Measurements from ENCODE around the gene VSIG10.

VSIG10 gene

DNA sequence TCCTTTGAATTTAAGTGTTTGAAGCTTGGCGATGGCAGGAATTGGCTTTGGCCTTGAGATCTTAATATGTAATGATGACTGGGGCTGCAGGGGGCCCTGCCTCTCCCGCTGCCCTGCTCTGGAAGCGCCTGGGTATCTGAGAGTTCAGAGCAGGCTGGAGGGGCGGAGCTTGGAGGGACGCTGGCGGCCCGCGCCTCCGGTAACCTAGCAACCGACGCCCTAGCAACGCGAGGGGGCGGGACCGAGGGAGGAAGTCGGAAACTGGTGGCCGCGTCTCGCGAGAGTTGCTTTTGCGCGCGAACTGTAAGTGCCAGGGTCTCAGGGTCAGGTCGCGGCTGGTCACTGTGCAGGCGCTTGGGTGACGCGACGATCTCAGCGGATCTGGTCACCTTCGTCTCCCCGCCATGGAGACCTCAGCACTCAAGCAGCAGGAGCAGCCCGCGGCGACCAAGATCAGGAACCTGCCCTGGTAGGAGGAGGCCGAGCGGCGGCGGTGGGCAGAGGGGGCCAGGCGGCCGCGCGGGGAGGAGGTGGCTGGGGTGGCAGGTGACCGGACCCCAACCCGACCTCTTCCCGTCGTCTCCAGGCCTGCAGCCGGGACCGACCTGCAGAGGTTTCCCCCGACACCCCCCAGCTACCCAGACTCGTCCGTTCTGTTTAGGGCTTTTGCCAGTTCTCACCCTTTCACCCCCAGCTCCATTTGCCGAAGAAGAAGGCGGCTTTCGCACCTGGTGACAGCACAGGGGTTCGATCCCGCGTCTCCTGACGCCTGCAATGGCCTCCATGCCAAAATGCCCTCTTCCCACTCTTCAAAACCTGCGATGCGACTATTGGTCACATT is 87.2 kb downstream of the VSIG10 start, which contains the start of gene RFC5:
Gene RFC5, plus strand, starts transcription at position 280 of the 841 bp plus-strand sequence. Its CDS starts 125 bp downstream, at position 405.
- Histone ChIP-seq H3K36me3 (replicated peaks; ENCODE audit: insufficient read depth, low read length) (no peaks in the 10 kb centered on the region), H3K9me2 (replicated peaks; ENCODE audit: insufficient read depth, low read length) (no peaks in the 10 kb centered on the region), H4K20me1 (ENCODE audit: insufficient read depth, low read length) (no peaks in the 10 kb centered on the region), H3K27ac (ENCODE audit: low read length) (peak within 1 kb of the TSS; percentile 29; the same call in 1 of the 2 replicates), H3K9ac (ENCODE audit: low read length) (peak within 1 kb of the TSS; percentile 81), H3K4me2 (ENCODE audit: low read depth, low read length) (peak within 1 kb of the TSS; percentile 69), H3K79me2 (ENCODE audit: low read length) (peaks cover 18% of the 10 kb centered on the region), H3F3A (ENCODE audit: insufficient read depth, low read length) (no peaks in the 10 kb centered on the region), H3K4me1 (ENCODE audit: low read length) (no peaks in the 10 kb centered on the region), H3K4me3 (ENCODE audit: low read length) (peak within 1 kb of the TSS; percentile 82), H2AFZ (ENCODE audit: low read length) (peak within 1 kb of the TSS; percentile 70), H3K9me3 (replicated peaks; ENCODE audit: insufficient read depth, low read length) (no peaks in the 10 kb centered on the region), H3K27me3 (replicated peaks; ENCODE audit: insufficient read depth, low read length) (no peaks in the 10 kb centered on the region)
- DNase-seq: peak; percentile 94
- TF ChIP-seq, protein P1, sequence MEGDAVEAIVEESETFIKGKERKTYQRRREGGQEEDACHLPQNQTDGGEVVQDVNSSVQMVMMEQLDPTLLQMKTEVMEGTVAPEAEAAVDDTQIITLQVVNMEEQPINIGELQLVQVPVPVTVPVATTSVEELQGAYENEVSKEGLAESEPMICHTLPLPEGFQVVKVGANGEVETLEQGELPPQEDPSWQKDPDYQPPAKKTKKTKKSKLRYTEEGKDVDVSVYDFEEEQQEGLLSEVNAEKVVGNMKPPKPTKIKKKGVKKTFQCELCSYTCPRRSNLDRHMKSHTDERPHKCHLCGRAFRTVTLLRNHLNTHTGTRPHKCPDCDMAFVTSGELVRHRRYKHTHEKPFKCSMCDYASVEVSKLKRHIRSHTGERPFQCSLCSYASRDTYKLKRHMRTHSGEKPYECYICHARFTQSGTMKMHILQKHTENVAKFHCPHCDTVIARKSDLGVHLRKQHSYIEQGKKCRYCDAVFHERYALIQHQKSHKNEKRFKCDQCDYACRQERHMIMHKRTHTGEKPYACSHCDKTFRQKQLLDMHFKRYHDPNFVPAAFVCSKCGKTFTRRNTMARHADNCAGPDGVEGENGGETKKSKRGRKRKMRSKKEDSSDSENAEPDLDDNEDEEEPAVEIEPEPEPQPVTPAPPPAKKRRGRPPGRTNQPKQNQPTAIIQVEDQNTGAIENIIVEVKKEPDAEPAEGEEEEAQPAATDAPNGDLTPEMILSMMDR (IDR thresholded peaks at IDR 0.05; ENCODE audit: low read length): no peak
- TF ChIP-seq EZH2 (optimal IDR thresholded peaks at IDR 0.05; ENCODE audit: low read depth, low read length) (no peak), EZH2phosphoT487 (IDR thresholded peaks at IDR 0.05; ENCODE audit: low read length) (no peak)

DNA sequence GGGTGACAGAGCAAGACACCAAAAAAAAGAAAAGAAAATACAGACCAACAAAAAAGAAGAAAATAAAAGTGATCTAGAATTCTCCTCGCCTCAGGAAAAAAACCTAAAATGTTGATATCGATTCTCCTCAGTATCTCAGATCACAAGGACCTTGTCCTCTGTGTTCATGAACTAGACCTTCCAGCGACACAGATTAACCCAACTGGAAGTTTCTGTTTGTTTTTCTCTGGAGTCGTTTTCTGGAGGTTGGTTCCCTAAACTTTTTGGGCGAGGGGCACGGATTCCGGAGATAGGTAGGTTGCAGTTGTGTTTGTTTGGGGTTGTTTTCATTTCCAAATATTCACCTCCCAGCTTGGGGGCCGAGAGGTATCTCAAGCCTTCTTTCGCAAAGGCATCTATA is 87.9 kb downstream of the VSIG10 start:
- peaks cover 18% of the 10 kb centered on the region for H3K79me2 ChIP-seq (ENCODE audit: low read length)
- no peak overlapping the region for H3K27ac ChIP-seq (ENCODE audit: low read length)
- no peak for DNase-seq
- no peaks in the 10 kb centered on the region for H3F3A ChIP-seq (ENCODE audit: insufficient read depth, low read length)
- H3K27me3 ChIP-seq (replicated peaks; ENCODE audit: insufficient read depth, low read length): no peaks in the 10 kb centered on the region
- TF ChIP-seq, protein P1 (IDR thresholded peaks at IDR 0.05; ENCODE audit: low read length): no peak
- TF ChIP-seq EZH2 (optimal IDR thresholded peaks at IDR 0.05; ENCODE audit: low read depth, low read length) (no peak), EZH2phosphoT487 (IDR thresholded peaks at IDR 0.05; ENCODE audit: low read length) (no peak)
- H3K36me3 ChIP-seq (replicated peaks; ENCODE audit: insufficient read depth, low read length): no peaks in the 10 kb centered on the region
- no peaks in the 10 kb centered on the region for H3K9me3 ChIP-seq (replicated peaks; ENCODE audit: insufficient read depth, low read length)
- no peaks in the 10 kb centered on the region for H3K9me2 ChIP-seq (replicated peaks; ENCODE audit: insufficient read depth, low read length)
- H4K20me1 ChIP-seq (ENCODE audit: insufficient read depth, low read length): no peaks in the 10 kb centered on the region
- H2AFZ ChIP-seq (ENCODE audit: low read length): peak overlapping the region; percentile 61
- peak overlapping the region; percentile 82; the same call in 1 of the 2 replicates for H3K4me3 ChIP-seq (ENCODE audit: low read length)
- peak overlapping the region; percentile 69 for H3K4me2 ChIP-seq (ENCODE audit: low read depth, low read length)
- no peak overlapping the region; the same call in 1 of the 2 replicates for H3K9ac ChIP-seq (ENCODE audit: low read length)
- H3K4me1 ChIP-seq (ENCODE audit: low read length): no peaks in the 10 kb centered on the region

DNA sequence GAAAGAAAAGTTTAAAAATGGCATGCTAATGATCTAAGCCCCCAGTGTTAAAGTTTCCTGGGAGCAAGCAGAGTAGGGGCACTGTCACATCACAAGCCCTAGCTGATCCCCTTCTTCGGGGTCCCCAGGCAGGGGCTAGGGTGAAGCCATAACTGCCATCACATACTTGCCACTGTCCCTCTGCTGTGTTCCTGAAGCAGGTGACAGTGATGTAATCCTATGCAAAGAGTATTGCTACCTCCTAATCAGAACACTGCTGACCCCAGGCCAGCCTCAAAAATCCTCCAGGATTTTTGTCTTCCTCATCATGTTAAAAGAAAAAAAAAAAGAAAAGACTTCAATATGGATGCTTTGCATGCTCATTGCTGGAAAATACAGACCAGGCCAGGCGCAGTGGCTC is 88.5 kb downstream of the VSIG10 start:
- H3K9me3 ChIP-seq (replicated peaks; ENCODE audit: insufficient read depth, low read length): no peaks in the 10 kb centered on the region

More for the DNA sequence above, 88.5 kb downstream of the VSIG10 start:
- no peaks in the 10 kb centered on the region for H3F3A ChIP-seq (ENCODE audit: insufficient read depth, low read length)
- H4K20me1 ChIP-seq (ENCODE audit: insufficient read depth, low read length): no peaks in the 10 kb centered on the region
- no peak for DNase-seq
- no peaks in the 10 kb centered on the region for H3K9me2 ChIP-seq (replicated peaks; ENCODE audit: insufficient read depth, low read length)
- no peaks in the 10 kb centered on the region for H3K4me1 ChIP-seq (ENCODE audit: low read length)
- H3K27me3 ChIP-seq (replicated peaks; ENCODE audit: insufficient read depth, low read length): no peaks in the 10 kb centered on the region
- no peak overlapping the region for H3K4me2 ChIP-seq (ENCODE audit: low read depth, low read length)
- H3K79me2 ChIP-seq (ENCODE audit: low read length): peaks cover 18% of the 10 kb centered on the region
- H2AFZ ChIP-seq (ENCODE audit: low read length): no peak overlapping the region
- no peak overlapping the region for H3K9ac ChIP-seq (ENCODE audit: low read length)
- no peaks in the 10 kb centered on the region for H3K36me3 ChIP-seq (replicated peaks; ENCODE audit: insufficient read depth, low read length)
- TF ChIP-seq, protein P1 (IDR thresholded peaks at IDR 0.05; ENCODE audit: low read length): no peak
- TF ChIP-seq EZH2phosphoT487 (IDR thresholded peaks at IDR 0.05; ENCODE audit: low read length): no peak
- no peak for TF ChIP-seq EZH2 (optimal IDR thresholded peaks at IDR 0.05; ENCODE audit: low read depth, low read length)
- H3K27ac ChIP-seq (ENCODE audit: low read length): no peak overlapping the region
- no peak overlapping the region for H3K4me3 ChIP-seq (ENCODE audit: low read length)
